Measurements from ENCODE around the gene DUSP9.

The DUSP9 gene

GRCh38 chrX:153637121-153638040 is 9.6 kb upstream of the DUSP9 start:
- no peak for DNase-seq

- no peak for DNase-seq
Observed at GRCh38 chrX:153638041-153638371, 9.0 kb upstream of the DUSP9 start.

GRCh38 chrX:153638436-153639176 is 8.4 kb upstream of the DUSP9 start:
- DNase-seq, result no peak

GRCh38 chrX:153639177-153640044 is 7.6 kb upstream of the DUSP9 start:
- DNase-seq, result no peak

GRCh38 chrX:153640045-153640686 is 6.8 kb upstream of the DUSP9 start:
- DNase-seq, result no peak

GRCh38 chrX:153640736-153641575 is 6.0 kb upstream of the DUSP9 start:
- no peak for DNase-seq

- DNase-seq, result no peak
Observed at GRCh38 chrX:153641627-153642026, 5.4 kb upstream of the DUSP9 start.

- no peak for DNase-seq
Observed at GRCh38 chrX:153642051-153642654, 4.8 kb upstream of the DUSP9 start.

- no peak for DNase-seq
Observed at GRCh38 chrX:153642655-153643430, 4.2 kb upstream of the DUSP9 start.

GRCh38 chrX:153643431-153644351 is 3.3 kb upstream of the DUSP9 start:
- no peak for DNase-seq

- no peak for DNase-seq
Observed at GRCh38 chrX:153644356-153645125, 2.5 kb upstream of the DUSP9 start.

GRCh38 chrX:153645151-153645550 is 1.9 kb upstream of the DUSP9 start:
- no peak for DNase-seq

- no peak for DNase-seq
Observed at GRCh38 chrX:153645921-153646488, 998 bp upstream of the DUSP9 start.

- no peak for DNase-seq
Observed at GRCh38 chrX:153647461-153648357, 706 bp downstream of the DUSP9 start.

- no peak for DNase-seq
Observed at GRCh38 chrX:153648358-153649177, 1.6 kb downstream of the DUSP9 start.
